NCI-H1694 treated with DMSO at 0.1 percent for 48 hours (cell line): ENCODE measurements around the gene INO80.
A peak's percentile ranks its signal among the peaks of the same experiment; 100 is the strongest.
"Not testable (repeated sequence)": the region's sequence is repeated elsewhere in the genome, so short reads cannot be mapped to it uniquely, and the experiment has no call there.

ENCODE experiments used
- DNase-seq: peaks from one replicate; lab custom pipeline; 2025; lab: John Stamatoyannopoulos, UW

Gene INO80

GRCh38 chr15:41115652-41116115 is 396 bp downstream of the INO80 start:
- no peak for DNase-seq

GRCh38 chr15:41115161-41115651 is 874 bp downstream of the INO80 start:
- DNase-seq, result peak; percentile 20

GRCh38 chr15:41106947-41107346 is 9.1 kb downstream of the INO80 start:
- DNase-seq, result no peak

- DNase-seq, result no peak
These were observed 10.4 kb downstream of the INO80 start for GRCh38 chr15:41105348-41106334.

GRCh38 chr15:41104234-41104633 is 11.8 kb downstream of the INO80 start:
- DNase-seq, result no peak

GRCh38 chr15:41102854-41103253 is 13.2 kb downstream of the INO80 start:
- DNase-seq, result no peak

GRCh38 chr15:41096178-41096577 is 19.9 kb downstream of the INO80 start:
- DNase-seq, result no peak

GRCh38 chr15:41085029-41085428 is 31.1 kb downstream of the INO80 start:
- DNase-seq, result no peak

- DNase-seq, result no peak
These were observed 35.9 kb downstream of the INO80 start for GRCh38 chr15:41080144-41080543.

GRCh38 chr15:41079717-41080116 is 36.4 kb downstream of the INO80 start:
- no peak for DNase-seq

GRCh38 chr15:41078879-41079278 is 37.2 kb downstream of the INO80 start:
- DNase-seq, result not testable (repeated sequence)

GRCh38 chr15:41078125-41078524 is 38.0 kb downstream of the INO80 start:
- DNase-seq, result no peak

GRCh38 chr15:41073028-41073427 is 43.1 kb downstream of the INO80 start:
- no peak for DNase-seq

- no peak for DNase-seq
These were observed 44.1 kb downstream of the INO80 start for GRCh38 chr15:41072013-41072412.

- no peak for DNase-seq
These were observed 49.6 kb downstream of the INO80 start for GRCh38 chr15:41066516-41066915.

- no peak for DNase-seq
These were observed 54.4 kb downstream of the INO80 start for GRCh38 chr15:41061667-41062066.

GRCh38 chr15:41060505-41060904 is 55.6 kb downstream of the INO80 start:
- DNase-seq, result no peak

GRCh38 chr15:41056810-41057209 is 59.3 kb downstream of the INO80 start:
- no peak for DNase-seq

GRCh38 chr15:41055706-41056105 is 60.4 kb downstream of the INO80 start:
- DNase-seq, result no peak

- no peak for DNase-seq
These were observed 64.9 kb downstream of the INO80 start for GRCh38 chr15:41051139-41051538.

GRCh38 chr15:41048852-41049251 is 67.2 kb downstream of the INO80 start:
- no peak for DNase-seq

- no peak for DNase-seq
These were observed 67.7 kb downstream of the INO80 start for GRCh38 chr15:41048397-41048796.

GRCh38 chr15:41047474-41047873 is 68.6 kb downstream of the INO80 start:
- no peak for DNase-seq
